Mammary epithelial cell (primary cell): ENCODE results near the gene IQSEC1.

ENCODE experiments used
- CTCF ChIP-seq, 2 donors: IDR thresholded peaks in 1 of 2; conservative IDR thresholded peaks in 1 of 2; 2 replicates each; pipeline ENCODE4 v1.5.1; 2011 to 2012; ENCODE audit warnings: inconsistent platforms in 2 of 2, low read length in 2 of 2, mild to moderate bottlenecking in 2 of 2, control low read depth in 1 of 2, low read depth in 1 of 2; ENCODE audit not compliant: insufficient read depth in 1 of 2; ENCODE audit errors: extremely low read depth in 1 of 2
- EZH2 ChIP-seq: IDR thresholded peaks from 2 replicates; pipeline ENCODE4 v1.6.1; 2012; ENCODE audit warnings: low read length, inconsistent platforms, borderline replicate concordance

- TF ChIP-seq EZH2 (no peak), CTCF (conservative IDR thresholded peaks at IDR 0.05 in 1 of 2, IDR thresholded peaks at IDR 0.05 in 1 of 2; ENCODE audit: extremely low read depth in 1 of 2, insufficient read depth in 1 of 2, low read depth in 1 of 2, low read length in 2 of 2) (no peak)
Measured at GRCh38 chr3:12859840-12860239, 213.4 kb downstream of the IQSEC1 start.
